Esophagus muscularis mucosa (tissue), 3 donors: Measurements from ENCODE around the gene MGARP.

Source experiments
- CTCF ChIP-seq, 3 experiments: fragments of 200-600 bp in 2 of 3; fragments of 450-650 bp in 1 of 3; sonication (generic) in 2 of 3; IDR thresholded peaks; one replicate each; pipeline ENCODE4 v1.5.1; 2017 to 2019; ENCODE audit warnings: antibody characterized with exemption in 3 of 3, mild to moderate bottlenecking in 2 of 3, moderate library complexity in 1 of 3
- EP300 ChIP-seq: sonication (generic); formaldehyde crosslinking; IDR thresholded peaks from one replicate; pipeline ENCODE4 v1.6.1; 2017; ENCODE audit warnings: antibody characterized with exemption

- no peak for TF ChIP-seq CTCF (IDR thresholded peaks at IDR 0.05)
- no peak for TF ChIP-seq EP300
These were observed 17.0 kb upstream of the MGARP start for GRCh38 chr4:139297001-139297410.
